Stomach (tissue), 4 donors: ENCODE results near the gene DENND1C.

Experiments used
- POLR2AphosphoS5 ChIP-seq, 3 donors: sonication (generic); formaldehyde crosslinking; IDR thresholded peaks; one replicate each; pipeline ENCODE4 v1.6.1; 2016; ENCODE audit warnings: antibody characterized with exemption in 3 of 3
- TF ChIP-seq, protein P1 (sequence below), 7 experiments: fragments of 450-650 bp in 4 of 7; fragments of 200-600 bp in 3 of 7; sonication (generic) in 3 of 7; IDR thresholded peaks; one replicate each; pipeline ENCODE4 v1.5.1; 2016 to 2019; ENCODE audit warnings: antibody characterized with exemption in 7 of 7, control low read depth in 2 of 7, mild to moderate bottlenecking in 1 of 7

DNA sequence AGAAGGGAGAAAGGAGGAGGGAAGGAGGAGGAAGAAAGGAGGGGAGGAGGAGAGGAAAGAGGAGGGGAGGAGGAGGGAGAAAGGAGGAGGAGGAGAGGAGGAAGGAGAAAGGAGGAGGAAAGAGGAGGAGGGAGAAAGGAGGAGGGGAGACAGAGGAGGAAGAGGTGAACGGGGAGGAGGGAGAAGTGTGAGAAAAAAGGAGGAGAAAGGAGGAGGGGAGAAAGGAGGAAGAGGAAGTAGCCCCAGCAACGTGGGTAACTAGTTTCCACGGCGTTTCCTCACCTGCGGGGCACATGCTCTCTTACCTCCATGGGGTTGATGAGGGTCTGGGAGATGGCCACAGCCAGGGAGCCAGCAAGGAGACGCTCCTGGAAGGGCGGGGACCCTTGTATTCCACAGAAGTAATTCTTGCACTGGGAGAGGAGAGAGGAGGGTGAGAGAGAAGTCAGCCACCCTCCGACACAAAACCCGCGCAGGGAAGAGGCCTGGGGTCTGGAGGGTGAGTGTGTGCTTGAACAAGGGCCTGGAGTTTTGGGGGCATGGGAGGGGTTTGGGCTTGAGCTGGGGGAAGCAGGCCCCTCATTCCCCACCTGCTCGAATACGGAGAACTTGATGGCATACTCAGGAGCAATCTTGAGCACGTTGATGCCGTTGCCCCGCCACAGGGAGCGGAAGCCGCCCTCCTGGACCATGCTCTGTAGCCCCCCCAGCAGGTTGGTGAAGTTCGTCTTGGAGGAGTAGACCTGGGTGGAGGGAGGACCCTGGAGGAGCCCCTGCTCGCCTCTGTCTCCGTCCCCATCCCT lies 52.0 kb downstream of the DENND1C start:
- TF ChIP-seq, protein P1, sequence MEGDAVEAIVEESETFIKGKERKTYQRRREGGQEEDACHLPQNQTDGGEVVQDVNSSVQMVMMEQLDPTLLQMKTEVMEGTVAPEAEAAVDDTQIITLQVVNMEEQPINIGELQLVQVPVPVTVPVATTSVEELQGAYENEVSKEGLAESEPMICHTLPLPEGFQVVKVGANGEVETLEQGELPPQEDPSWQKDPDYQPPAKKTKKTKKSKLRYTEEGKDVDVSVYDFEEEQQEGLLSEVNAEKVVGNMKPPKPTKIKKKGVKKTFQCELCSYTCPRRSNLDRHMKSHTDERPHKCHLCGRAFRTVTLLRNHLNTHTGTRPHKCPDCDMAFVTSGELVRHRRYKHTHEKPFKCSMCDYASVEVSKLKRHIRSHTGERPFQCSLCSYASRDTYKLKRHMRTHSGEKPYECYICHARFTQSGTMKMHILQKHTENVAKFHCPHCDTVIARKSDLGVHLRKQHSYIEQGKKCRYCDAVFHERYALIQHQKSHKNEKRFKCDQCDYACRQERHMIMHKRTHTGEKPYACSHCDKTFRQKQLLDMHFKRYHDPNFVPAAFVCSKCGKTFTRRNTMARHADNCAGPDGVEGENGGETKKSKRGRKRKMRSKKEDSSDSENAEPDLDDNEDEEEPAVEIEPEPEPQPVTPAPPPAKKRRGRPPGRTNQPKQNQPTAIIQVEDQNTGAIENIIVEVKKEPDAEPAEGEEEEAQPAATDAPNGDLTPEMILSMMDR (IDR thresholded peaks at IDR 0.05): no peak
- no peak for TF ChIP-seq POLR2AphosphoS5 (IDR thresholded peaks at IDR 0.05)
